CD1c-positive myeloid dendritic cell (primary cell): ENCODE data around the gene GCNT2.
"Not testable (repeated sequence)": the region's sequence is repeated elsewhere in the genome, so short reads cannot be mapped to it uniquely, and the experiment has no call there.

ENCODE experiments used
- DNase-seq: peaks from one replicate; pipeline ENCODE4 v3.0.0-alpha.2; 2016; ENCODE audit errors: extremely low spot score

GCNT2 gene

DNA sequence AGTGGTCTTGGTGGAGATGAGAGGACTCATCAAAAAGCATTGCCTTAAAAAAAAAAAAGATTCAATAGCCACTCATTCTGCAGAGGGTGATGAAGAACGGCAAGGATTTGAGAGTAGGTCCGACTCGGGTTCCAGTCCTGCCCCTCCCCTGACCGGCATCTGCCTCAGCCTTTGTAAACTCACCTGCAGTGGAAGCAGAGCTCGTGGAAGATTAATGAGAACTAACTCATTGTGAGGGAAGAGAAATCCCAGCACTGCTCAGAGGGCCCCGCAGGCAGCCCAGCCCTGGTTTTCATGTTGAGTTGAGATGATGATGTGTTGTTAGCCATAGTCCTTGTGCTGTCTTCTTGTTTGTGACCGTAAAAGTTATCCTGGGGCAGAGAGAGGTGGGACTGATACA is 59.4 kb downstream of the GCNT2 start:
- DNase-seq, result no peak

DNA sequence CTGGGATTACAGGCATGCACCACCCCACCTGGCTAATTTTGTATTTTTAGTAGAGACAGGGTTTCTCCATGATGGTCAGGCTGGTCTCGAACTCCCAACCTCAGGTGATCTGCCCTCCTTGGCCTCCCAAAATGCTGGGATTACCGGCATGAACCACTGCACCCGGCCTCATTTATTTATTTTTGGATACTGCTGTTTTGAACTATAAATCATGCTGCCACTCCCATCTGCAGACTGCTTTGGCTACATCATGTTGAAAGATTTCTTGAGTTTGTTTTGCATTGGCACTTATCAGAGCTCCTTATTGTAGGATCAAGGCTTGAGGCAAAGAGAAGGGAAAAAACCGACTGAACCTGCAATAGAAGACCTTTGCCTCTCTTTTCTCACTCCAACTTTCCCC is 60.3 kb downstream of the GCNT2 start:
- DNase-seq, result not testable (repeated sequence)

DNA sequence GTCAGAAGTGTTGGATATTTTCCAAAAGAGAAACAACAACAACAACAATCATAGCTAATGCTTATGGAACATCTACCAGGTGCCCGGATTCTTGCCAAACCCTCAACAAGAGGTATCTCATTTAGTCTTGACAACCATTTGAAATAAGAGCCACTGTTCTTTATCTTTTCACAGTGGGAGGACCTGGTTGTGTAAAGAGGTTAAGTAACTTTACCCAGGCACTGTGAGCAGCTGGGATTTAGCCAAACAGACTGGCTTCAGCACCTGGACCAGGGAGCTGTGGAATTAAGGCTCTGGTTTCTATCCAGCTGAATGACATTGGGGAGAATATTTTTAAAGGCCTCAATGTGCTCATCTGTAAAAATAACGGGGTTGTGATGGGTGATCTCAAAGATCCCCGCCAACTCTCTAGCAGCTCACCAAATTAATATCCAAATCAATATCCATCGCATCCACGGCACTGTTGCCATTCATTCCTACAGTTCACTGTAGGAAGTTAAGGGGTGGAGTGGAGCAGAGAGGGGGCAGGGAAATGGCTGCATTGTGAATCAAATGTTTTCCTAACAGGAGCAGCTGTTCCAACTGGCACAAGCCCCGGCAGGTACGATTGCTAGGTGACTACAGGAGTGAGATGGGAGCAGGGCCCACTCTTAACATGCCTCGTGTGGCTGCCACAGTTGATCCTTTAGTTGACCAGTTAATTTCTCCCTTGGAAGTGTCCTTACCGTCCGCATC is 61.8 kb downstream of the GCNT2 start:
- no peak for DNase-seq

DNA sequence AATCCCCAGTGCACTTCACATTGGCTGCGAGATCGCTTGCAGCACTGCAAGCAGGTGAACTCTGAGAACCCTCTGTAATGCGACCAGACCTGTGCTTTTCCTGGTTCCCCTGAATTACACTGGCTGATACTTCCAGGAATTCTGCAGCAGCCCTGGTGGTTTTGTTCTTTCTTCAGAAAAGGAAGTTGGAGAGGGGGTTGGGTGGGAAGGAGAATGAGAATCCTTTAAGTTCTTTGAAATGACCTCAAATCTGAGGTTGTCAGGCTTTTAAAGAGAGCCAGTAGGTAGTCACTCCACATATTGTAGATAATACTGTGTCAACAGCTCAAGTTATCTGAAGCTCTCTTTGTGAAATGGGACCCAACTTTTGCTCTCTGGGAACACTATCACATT is 62.4 kb downstream of the GCNT2 start:
- DNase-seq, result peak; percentile 38

DNA sequence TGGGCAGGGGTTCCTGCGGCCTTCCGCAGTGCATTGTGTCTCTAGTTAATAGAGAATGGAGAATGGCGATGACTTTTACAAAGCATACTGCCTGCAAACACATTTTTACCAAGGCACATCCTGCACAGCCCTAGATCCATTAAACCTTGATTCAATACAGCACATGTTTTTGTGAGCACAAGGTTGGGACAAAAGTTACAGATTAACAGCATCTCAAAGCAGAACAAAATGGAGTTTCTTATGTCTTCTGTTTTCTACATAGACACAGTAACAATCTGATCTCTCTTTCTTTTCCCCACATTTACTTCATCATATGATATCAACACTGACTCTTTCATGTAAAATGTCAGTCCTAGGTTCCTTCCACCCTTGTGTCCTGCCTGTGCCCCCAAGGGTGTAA is 63.5 kb downstream of the GCNT2 start:
- DNase-seq, result no peak

DNA sequence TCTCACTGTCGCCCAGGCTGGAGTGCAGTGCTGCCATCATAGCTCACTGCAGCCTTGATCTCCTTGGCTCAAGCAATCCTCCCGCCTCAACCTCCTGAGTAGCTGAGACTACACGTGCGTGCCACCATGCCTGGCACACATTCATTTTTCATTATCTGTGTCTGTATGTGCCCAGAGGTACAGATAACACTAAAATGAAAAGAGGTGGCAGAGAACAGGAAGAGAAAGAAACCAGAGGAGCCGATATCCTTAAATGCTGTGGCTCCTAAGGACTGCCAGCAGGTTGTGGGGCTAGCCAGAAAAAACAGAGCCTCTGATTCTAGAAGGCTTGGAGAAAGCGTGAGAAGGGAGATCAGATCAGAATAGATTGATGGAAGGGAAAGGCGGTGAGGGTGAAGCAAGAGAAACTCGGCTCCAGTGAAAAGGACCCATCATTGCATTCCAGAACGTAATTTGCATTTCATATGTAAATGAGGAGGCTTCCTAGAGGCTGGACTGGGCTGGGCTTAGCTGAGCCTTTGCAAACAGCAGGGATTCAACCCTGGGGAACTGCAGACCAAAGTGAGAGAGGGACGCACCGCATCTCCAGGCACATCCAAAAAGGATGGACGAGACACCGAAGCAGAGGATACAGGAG is 64.2 kb downstream of the GCNT2 start:
- no peak for DNase-seq

DNA sequence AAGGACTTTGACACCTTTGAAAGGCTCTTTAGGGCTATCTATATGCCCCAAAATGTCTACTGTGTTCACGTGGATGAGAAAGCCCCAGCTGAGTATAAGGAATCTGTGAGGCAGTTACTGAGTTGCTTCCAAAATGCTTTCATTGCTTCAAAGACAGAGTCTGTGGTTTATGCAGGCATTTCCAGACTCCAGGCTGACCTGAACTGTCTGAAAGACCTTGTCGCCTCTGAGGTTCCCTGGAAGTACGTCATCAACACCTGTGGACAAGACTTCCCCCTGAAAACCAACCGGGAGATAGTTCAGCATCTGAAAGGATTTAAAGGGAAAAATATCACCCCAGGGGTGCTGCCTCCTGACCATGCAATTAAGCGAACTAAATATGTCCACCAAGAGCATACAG is 65.2 kb downstream of the GCNT2 start:
- DNase-seq, result no peak

DNA sequence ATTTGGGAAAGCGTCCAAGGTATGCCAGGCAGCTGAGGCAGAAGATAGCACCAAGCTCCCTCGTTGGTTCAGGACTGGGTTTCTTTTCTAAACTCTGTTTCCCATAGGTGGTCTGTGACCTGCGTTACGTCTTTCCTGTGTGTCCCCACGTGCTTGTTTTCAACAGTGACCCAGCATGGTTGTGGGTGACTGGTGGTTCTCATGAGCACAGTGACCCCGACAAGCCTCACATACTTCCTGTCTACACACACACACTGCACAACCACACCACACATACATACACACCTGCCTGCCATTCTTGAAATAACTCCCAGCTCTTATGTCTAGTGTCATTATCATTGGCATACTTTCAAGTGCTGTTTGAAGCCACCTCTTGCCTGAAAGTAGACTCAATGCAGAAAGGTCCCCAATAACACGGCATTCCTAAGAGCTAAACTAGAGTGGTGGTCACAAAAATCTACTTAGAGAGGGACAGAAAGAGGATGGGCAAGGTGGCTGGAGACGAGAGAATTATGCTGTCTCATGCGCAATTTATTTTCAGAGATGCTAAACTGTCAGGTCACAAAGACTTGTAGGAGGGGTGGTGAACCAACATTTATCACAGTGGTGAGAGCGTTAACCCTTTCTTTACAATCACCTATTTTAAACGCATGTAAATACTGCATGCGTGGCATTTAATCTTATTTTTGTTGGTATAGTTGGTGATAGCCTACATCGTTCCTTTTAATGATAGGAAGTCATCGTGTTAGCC is 66.7 kb downstream of the GCNT2 start:
- DNase-seq, result no peak

DNA sequence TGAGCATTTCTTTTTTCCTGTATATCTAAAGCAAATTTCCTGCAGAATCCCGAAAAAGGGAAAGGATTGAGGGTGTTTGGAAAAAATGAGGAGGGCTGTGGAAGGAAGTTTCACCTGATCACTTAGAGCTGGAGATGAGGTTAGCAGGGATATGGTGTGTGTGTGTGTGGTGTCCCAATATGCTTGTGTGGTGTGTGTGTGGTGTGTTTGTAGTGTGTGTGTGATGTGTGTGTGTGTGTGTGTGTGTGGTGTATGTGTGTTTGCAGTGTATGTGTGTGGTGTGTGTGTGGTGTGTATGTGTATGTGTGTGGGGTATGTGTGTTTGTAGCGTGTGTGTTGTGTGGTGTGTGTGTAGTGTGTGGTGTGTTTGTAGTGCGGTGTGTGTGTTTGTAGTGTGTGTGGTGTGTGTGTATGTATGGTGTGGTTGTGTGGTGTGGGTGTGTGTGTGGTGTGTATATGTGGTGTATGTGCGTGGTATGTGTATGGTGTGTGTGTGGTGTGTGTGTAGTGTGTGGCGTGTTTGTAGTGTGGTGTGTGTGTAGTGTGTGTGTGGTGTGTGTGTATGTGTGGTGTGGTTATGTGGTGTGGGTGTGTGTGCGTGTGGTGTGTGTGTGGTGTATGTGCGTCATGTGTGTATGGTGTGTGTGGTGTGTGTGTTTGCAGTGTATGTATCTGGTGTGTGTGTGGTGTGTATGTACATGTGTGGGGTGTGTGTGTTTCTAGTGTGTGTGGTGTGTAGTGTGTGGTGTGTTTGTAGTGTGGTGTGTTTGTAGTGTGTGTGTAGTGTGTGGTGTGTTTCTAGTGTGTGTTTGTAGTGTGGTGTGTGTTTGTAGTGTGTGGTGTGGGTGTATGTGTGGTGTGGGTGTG is 67.6 kb downstream of the GCNT2 start:
- no peak for DNase-seq

DNA sequence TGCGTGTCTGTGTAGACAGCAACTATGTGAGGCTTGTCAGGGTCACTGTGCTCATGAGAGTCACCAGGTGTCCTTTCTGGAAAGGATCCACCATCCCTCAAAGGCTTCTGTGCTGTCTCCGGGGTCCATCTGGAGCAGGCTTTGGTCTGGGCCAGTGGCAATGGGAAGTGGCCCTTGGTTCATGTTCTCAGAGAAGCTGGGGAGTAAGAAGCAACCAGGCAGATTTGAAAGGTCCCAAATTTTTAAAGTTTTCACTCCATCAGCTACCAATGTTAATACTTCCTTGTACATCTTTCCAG is 68.2 kb downstream of the GCNT2 start:
- no peak for DNase-seq

DNA sequence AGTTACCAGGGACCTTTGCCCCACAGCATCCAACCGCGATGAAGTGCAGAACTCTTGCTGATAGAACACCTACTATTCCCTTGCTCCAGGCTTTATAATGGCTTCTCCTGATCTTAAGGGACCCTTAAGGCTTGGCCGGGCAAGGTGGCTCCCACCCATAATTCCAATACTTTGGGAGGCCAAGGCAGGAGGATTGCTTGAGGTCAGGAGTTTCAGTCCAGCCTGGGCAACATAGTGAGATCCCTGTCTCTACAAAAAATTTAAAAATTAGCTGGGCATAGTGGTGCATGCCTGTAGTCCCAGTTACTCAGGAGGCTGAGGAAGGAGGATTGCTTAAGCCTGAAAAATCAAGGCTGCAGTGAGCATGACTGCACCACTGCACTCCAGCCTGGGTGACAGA is 68.8 kb downstream of the GCNT2 start:
- no peak for DNase-seq

DNA sequence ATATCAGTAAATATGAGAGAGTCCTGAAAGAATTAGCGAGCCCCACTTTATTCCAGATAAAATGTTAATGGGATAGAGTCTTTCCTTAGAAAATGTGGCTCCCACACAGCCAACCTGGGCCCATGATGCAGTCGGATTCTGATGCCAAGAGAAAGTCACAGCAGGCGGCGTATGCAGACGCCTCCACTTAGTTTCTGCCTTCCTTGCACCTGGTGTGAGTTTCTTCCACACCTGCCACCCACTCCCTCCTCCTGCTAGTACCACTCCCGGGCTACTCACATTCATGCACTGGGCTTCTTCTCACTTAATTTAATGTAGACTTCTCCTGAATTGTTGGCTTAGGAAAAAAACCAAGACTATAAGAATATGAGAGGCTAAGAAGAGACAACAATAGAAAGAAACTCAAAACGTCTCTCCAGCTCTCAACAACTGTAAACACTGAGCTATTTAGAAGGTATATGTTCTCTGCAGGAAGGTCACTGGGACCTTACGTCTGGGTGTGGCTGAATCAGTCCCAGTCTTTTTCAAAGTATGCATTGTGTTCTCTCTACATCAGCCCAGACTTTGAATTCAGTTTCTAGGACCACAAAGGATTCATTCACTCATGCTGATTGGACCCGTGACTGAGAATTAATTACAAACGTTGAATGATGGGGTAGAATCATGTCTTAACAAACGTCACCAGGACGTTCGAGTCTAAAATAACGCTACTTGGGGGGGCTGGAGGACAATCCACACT is 70.4 kb downstream of the GCNT2 start:
- DNase-seq, result no peak

DNA sequence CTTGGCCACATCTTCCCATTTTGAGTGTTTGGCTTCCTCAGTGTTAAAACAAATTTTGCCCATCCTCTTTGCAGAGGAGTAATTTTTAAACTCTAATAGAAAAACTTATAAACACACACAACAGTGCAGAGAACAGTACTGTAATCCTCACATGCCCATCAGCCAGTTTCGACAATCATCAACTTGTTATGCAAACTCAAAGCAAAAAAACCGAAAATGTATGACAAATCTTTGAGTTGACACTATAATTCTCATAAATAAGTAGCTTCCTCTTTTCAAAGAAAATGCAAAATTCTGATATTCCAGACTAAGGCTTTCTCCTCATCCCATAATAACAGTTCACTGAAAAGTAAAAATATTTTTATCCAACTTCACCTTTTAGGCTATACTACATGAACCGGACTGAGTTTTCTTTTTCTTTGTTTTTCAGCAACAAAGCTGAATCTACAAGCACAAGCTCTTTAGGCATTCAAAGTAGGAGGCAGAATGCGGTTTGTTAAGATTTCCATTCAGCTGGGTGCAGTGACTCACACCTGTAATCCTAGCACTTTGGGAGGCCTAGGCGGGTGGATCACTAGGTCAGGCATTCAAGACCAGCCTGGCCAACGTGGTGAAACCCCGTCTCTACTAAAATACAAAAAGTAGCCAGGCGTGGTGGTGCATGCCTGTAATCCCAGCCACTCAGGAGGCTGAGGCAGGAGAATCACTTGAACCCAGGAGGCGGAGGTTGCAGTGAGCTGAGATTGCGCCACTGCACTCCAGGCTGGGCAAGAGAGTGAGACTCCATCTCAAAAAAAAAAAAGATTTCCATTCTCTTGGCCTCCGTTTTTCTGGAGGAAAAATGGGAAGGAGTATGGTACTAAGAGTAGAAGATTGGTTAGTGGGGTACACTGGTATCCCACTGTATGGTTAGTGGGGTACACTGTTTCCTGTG is 74.8 kb downstream of the GCNT2 start:
- peak; percentile 85 for DNase-seq

DNA sequence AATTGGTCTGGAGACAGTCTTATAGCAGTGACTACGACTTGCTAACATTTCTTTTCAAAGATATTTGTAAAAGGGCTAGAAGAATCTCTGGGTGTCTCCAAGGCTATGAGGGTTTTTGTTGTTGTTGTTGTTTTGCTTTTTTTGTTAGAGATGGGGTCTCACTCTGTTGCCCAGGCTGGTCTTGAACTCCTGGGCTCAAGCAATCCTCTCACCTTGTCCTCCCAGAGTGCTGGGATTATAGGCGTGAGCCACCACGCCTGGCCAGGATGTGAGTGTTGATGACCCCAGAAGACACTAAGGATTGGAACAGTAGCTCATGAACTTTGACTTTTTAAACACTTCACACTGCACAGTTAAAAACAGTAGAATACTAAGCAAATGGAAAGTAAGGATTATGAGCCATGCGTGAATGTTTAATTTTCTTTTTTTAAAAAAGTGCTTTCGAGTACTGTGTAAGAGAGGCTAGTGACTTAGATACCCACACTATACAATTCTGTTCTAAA is 76.4 kb downstream of the GCNT2 start:
- DNase-seq, result no peak

DNA sequence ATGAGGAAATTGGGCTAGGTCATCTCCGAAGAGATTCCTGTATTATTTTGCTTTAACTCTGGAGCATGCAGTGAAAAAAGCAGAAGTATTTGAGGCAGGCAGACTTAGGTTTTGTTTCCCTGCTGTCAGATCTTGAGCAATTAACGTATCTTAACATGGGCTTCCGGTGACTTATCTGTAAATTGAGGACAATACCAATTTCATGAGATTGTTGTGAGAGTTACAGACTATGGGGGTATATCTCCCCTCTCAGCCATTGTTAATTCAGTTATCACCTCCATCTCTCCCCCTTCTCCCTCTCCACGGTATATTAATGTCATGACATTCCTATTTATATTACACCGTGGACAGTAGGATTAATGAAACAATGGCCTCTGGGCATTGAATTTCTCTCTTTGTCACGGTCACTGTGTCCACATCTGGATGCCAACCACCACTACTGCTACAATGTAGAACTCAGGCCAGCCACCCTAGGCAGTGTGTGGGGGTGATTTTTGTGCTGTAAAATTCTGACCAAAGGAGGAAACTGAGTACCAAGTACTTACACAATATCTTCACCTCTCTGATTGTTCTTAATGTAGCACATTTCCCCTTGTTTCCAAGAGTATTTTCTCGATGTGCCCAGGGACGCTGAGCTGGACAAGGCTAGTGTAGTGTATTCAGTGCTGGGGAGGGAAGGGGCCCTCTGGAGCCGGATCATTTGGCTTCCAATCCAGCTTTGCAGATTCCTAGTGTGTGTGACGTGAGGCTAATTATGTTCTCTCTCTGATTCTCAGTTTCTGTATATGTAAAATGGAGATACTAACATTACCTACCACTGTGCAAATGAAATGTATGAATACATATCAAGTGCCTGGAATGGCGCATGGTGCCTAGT is 77.2 kb downstream of the GCNT2 start:
- peak; percentile 73 for DNase-seq

DNA sequence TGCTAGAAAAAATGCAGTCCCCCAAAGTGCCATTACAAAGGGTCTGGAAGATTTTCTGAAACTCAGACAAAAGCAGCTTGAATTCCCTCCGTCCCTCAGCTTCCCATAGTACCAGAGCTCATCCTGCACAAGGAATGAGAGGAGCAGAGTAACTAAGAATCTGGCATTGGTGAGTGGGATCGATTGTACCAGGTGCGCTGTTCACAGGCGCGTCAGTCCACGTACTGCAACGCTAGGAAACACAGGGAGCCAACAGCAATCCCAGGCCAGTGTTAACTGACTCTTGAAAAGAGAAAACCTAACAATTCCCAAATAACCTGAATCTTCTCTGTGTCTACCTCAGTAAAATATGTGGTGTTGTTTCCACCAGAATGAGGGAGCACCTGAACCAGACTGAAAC is 77.9 kb downstream of the GCNT2 start:
- no peak for DNase-seq

DNA sequence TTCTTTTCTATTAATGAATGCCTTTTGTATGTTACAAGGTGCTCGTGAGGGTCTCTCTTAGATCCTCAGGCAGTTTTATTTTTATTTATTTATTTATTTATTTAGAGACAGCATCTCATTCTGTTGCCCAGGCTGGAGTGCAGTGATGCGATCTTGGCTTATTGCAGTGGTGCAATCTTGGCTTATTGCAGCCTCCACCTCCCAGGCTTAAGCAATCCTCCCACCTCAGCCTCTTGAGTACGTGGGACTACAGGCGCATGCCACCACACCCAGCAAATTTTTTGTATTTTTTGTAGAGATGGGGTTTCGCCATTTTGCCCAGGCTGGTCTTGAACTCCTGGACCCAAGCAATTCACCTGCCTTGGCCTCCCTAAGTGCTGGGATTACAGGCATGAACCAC is 79.5 kb downstream of the GCNT2 start:
- DNase-seq, result not testable (repeated sequence)

DNA sequence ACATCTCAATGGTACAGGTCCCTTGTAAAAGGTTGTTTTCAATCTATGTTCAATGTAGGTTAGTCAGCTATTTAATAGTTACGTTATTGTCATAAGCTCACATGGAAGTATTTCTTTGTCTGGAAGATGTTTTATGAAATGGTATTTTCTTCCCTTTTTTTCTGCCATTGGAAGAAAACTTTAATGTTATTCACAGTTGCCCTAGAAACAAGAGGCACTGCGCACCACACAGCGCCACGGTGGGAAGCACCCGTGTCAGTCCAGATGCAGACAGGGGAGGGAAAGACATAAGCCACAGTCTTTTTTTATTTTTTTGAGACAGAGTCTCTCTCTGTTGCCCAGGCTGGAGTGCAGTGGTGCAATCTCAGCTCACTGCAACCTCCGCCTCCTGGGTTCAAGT is 82.1 kb downstream of the GCNT2 start:
- DNase-seq, result peak; percentile 42

DNA sequence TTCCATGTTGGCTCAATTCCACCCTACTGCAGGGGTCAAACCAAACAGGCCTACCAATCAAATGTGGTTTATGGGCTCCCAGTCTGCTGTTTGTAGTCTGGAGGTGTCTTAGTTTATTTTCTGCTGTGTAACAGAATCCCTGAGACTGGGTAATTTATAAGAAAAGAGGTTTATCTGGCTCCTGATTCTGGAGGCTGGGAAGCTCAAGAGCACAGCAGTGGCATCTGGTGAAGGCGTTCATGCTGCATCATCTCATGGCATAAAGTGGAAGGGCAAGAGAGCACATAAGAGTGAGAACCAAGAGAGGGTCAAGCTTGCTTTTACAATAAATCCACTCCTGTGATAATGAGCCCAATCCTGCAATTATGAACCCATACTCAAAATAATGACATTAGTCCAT is 87.9 kb downstream of the GCNT2 start:
- no peak for DNase-seq
